Aorta (tissue), 5 donors: ENCODE data around the gene TTI1. TPM values are rescaled to one million over a fixed set of nuclear protein-coding genes. Genes with fewer than 3 reads are reported as not detected.

ENCODE experiments used
- ATAC-seq: fragments of 200-7000 bp; cut with Tn5 transposase; one replicate; pipeline ENCODE4 v1.9.1; 2022; ENCODE audit warnings: moderate library complexity; ENCODE audit not compliant: low FRiP score
- DNase-seq, 2 donors: peaks; one replicate each; pipeline ENCODE4 v3.0.0-alpha.2; 2020
- H3K27ac ChIP-seq, 2 donors: one replicate each; pipeline ENCODE4 v1.5.1; 2013; ENCODE audit warnings: low read length in 2 of 2, mild to moderate bottlenecking in 2 of 2, moderate library complexity in 2 of 2, control low read depth in 1 of 2, inconsistent platforms in 1 of 2, low read depth in 1 of 2
- H3K27me3 ChIP-seq, 2 donors: one replicate each; pipeline ENCODE4 v1.6.1; 2013; ENCODE audit warnings: control low read depth in 1 of 2, low read length in 1 of 2, mild to moderate bottlenecking in 1 of 2, moderate library complexity in 1 of 2; ENCODE audit not compliant: insufficient read depth in 2 of 2, control insufficient read depth in 1 of 2
- H3K36me3 ChIP-seq, 2 donors: one replicate each; pipeline ENCODE4 v1.6.1; 2013; ENCODE audit warnings: control low read depth in 1 of 2, low read length in 1 of 2, mild to moderate bottlenecking in 1 of 2; ENCODE audit not compliant: insufficient read depth in 2 of 2, control insufficient read depth in 1 of 2
- H3K4me1 ChIP-seq, 2 donors: one replicate each; pipeline ENCODE4 v1.6.1; 2013; ENCODE audit warnings: low read length in 2 of 2, control low read depth in 1 of 2, mild to moderate bottlenecking in 1 of 2, moderate library complexity in 1 of 2; ENCODE audit not compliant: insufficient read depth in 2 of 2, control insufficient read depth in 1 of 2
- H3K4me3 ChIP-seq, 2 donors: one replicate each; pipeline ENCODE4 v1.5.1; 2013; ENCODE audit warnings: low read length in 2 of 2, control low read depth in 1 of 2, mild to moderate bottlenecking in 1 of 2
- H3K9me3 ChIP-seq: one replicate; pipeline ENCODE4 v1.6.1; 2013; ENCODE audit warnings: mild to moderate bottlenecking, low read length; ENCODE audit not compliant: control insufficient read depth
- WGBS, 2 donors: extraction: QIAGEN DNeasy Blood & Tissue Kit; methylation state at CpG; one replicate each; pipeline ENCODE4 v1.1.7; 2013; 5-methylcytosine and 5-hydroxymethylcytosine counted together
- intact Hi-C, 2 donors: fragments of 100-400 bp; cut with DNase I; formaldehyde crosslinking; loops; one replicate each; pipeline versions ENCODE4 v1.14.2 to v1.15.0; 2022
- polyA plus RNA-seq, 2 donors: library from polyadenylated mRNA; stranded (reverse); fragments of 200-250 nt; gene quantifications; one replicate each; pipeline ENCODE4 v1.2.3, GENCODE V29; 2013
- total RNA-seq, 2 donors: library from RNA; stranded (reverse); fragmentation: NEBNext Ultra II Directional; extraction: Animal tissue kit (Norgen Biotek cat#: 25700); gene quantifications; one replicate each; pipeline ENCODE4 v1.2.1, GENCODE V29; 2021
- donor health status: healthy with polysubstance abuse.
- donor health status: Bipolar disorder and iron deficiency.
- donor health status: DM: no; HTN: no; CAD: no.
- donor health status: DM: no; HTN: no; CAD: no.
- donor health status: DM: yes; HTN: yes; CAD: no.

The TTI1 gene
- total and polyA plus RNA-seq, 4 donors, result 2.3 to 15.1 (median 8.2) TPM

GRCh38 chr20:38073307-38074071 is 40.2 kb upstream of the TTI1 start:
- Histone ChIP-seq H3K27ac (peak overlapping the region; percentile 51 to 85), H3K4me1 (peaks cover 7% of the 10 kb centered on the region in 2 donors), H3K27me3 (no peaks in the 10 kb centered on the region), H3K36me3 (peaks cover 3 to 5% of the 10 kb centered on the region in 2 donors), H3K9me3 (no peaks in the 10 kb centered on the region), H3K4me3 (no peak overlapping the region)
- ATAC-seq (peak; percentile 90), DNase-seq (peak in 1 of 2 donors; percentile 77)
- intact Hi-C loops, result loop anchor here (1.0 to 2.0 kb wide), 2 partner anchors 91 to 92 kb away; partner anchors contain the start of gene TGM2 (in 2 of the 2)
- WGBS, 2 donors, result 0 to 7% methylated on average over 5 of the region's 5 CpGs

GRCh38 chr20:38072898-38073297 is 39.6 kb upstream of the TTI1 start:
- DNase-seq, result no peak
- no peak for ATAC-seq
- 5 to 17% methylated on average over 1 of the region's 1 CpG for WGBS, 2 donors
- Histone ChIP-seq H3K36me3 (peaks cover 5% of the 10 kb centered on the region in 2 donors), H3K9me3 (no peaks in the 10 kb centered on the region), H3K4me3 (no peak overlapping the region), H3K4me1 (peaks cover 7% of the 10 kb centered on the region in 2 donors), H3K27ac (peak overlapping the region; percentile 15 to 73), H3K27me3 (no peaks in the 10 kb centered on the region)
- intact Hi-C loops, result loop anchor here (1.0 to 2.0 kb wide), 2 partner anchors 92 kb away; partner anchors contain the start of gene TGM2 (in 2 of the 2)

- Histone ChIP-seq H3K27me3 (no peaks in the 10 kb centered on the region), H3K4me3 (no peak overlapping the region), H3K27ac (no peak overlapping the region), H3K9me3 (no peaks in the 10 kb centered on the region), H3K4me1 (peaks cover 0 to 2% of the 10 kb centered on the region in 2 donors), H3K36me3 (peaks cover 7 to 12% of the 10 kb centered on the region in 2 donors)
- DNase-seq (no peak), ATAC-seq (no peak)
- 87 to 89% methylated on average over 15 of the region's 15 CpGs for WGBS, 2 donors
- intact Hi-C loops, result no loop called here
Measured at GRCh38 chr20:38067717-38068365, 34.6 kb upstream of the TTI1 start.

GRCh38 chr20:38066969-38067716 is 33.9 kb upstream of the TTI1 start:
- WGBS, 2 donors, result 56 to 65% methylated on average over 9 of the region's 9 CpGs
- DNase-seq (no peak), ATAC-seq (peak; percentile 40)
- H3K27me3 ChIP-seq, result no peaks in the 10 kb centered on the region
- H3K4me1 ChIP-seq, result peaks cover 0 to 2% of the 10 kb centered on the region in 2 donors
- intact Hi-C loops, result no loop called here
- H3K27ac ChIP-seq, result no peak overlapping the region
- H3K9me3 ChIP-seq, result no peaks in the 10 kb centered on the region
- H3K4me3 ChIP-seq, result no peak overlapping the region
- peaks cover 7 to 12% of the 10 kb centered on the region in 2 donors for H3K36me3 ChIP-seq

GRCh38 chr20:38065764-38066375 is 32.6 kb upstream of the TTI1 start:
- no peaks in the 10 kb centered on the region for H3K9me3 ChIP-seq
- ATAC-seq, result no peak
- 5 to 12% methylated on average over 10 of the region's 10 CpGs for whole genome bisulfite sequencing, 2 donors
- peaks cover 7% of the 10 kb centered on the region in 2 donors for H3K36me3 ChIP-seq
- DNase-seq, result peak in 1 of 2 donors; percentile 85
- no peak overlapping the region for H3K27ac ChIP-seq
- H3K4me1 ChIP-seq, result peaks cover 0 to 2% of the 10 kb centered on the region in 2 donors
- intact Hi-C loops, result no loop called here
- no peaks in the 10 kb centered on the region for H3K27me3 ChIP-seq
- no peak overlapping the region for H3K4me3 ChIP-seq

- WGBS, 2 donors, result 89% methylated on average over 7 of the region's 7 CpGs
- Histone ChIP-seq H3K27ac (no peak overlapping the region), H3K36me3 (peaks cover 3 to 15% of the 10 kb centered on the region in 2 donors), H3K4me1 (peaks cover 0 to 2% of the 10 kb centered on the region in 2 donors), H3K9me3 (no peaks in the 10 kb centered on the region), H3K4me3 (no peak overlapping the region), H3K27me3 (no peaks in the 10 kb centered on the region)
- intact Hi-C loops, result no loop called here
- DNase-seq (no peak), ATAC-seq (no peak)
Measured at GRCh38 chr20:38063911-38064530, 30.8 kb upstream of the TTI1 start.

GRCh38 chr20:38062890-38063289 is 29.6 kb upstream of the TTI1 start:
- no peaks in the 10 kb centered on the region for H3K9me3 ChIP-seq
- peaks cover 2 to 15% of the 10 kb centered on the region in 2 donors for H3K36me3 ChIP-seq
- intact Hi-C loops, result no loop called here
- no peak overlapping the region for H3K4me3 ChIP-seq
- WGBS, 2 donors, result 78 to 79% methylated on average over 5 of the region's 5 CpGs
- H3K27ac ChIP-seq, result no peak overlapping the region
- H3K4me1 ChIP-seq, result peaks cover 0 to 2% of the 10 kb centered on the region in 2 donors
- no peak for DNase-seq
- no peak for ATAC-seq
- no peaks in the 10 kb centered on the region for H3K27me3 ChIP-seq

- Histone ChIP-seq H3K9me3 (no peaks in the 10 kb centered on the region), H3K4me1 (peaks cover 0 to 2% of the 10 kb centered on the region in 2 donors), H3K27me3 (no peaks in the 10 kb centered on the region), H3K36me3 (peaks cover 0 to 8% of the 10 kb centered on the region in 2 donors), H3K4me3 (no peak overlapping the region), H3K27ac (no peak overlapping the region)
- ATAC-seq (no peak), DNase-seq (no peak)
- WGBS, 2 donors, result 73 to 77% methylated on average over 4 of the region's 4 CpGs
- intact Hi-C loops, result no loop called here
Measured at GRCh38 chr20:38061109-38061508, 27.9 kb upstream of the TTI1 start.
